ACHN (cell line): ENCODE data around the gene MOXD1.

Source experiments
- DNase-seq: peaks from one replicate; pipeline ENCODE4 v3.0.0-alpha.2; 2015
- in situ Hi-C: cut with HindIII; loops from 2 replicates; pipeline ENCODE4 v1.10.0; 2017; ENCODE audit warnings: low sequenced_read_pairs, low pct_ligation_motif_present, low pct_unique_long_range_greater_than_20kb

MOXD1 gene

DNA sequence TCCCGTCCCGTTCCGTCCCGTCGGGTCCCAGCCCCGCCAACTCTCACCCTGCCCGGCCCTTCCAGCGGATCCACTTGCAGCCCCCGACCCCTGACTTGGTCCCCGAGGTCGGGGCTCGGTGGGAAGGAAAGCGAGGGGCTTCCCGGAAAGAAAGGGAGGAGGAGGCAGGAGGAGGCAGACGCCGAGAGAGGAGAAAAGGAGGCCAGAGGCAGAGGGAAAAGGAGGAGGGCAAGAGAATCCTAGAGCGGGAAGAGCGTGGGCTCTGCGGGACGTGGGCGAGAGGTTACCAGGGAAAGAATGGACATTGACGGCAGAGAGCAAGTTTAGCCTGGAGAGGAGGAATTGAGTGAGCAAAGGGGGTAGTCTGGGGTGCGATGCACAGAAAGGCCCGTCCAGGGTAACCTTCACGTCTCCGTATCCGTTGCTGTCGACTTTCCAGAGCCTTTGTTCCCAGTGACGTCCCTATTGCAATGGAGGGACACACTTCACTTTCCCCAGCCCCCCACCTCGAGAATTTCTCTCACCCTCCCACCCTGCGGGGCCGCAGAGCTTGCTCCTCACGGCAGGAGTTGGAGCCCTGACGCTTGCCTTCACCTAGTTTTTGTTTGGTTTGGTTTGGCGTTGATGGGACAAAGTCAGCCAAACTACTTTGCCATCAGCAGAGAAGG lies 477 bp upstream of the MOXD1 start:
- in situ Hi-C loops: no loop called here
- DNase-seq: no peak

DNA sequence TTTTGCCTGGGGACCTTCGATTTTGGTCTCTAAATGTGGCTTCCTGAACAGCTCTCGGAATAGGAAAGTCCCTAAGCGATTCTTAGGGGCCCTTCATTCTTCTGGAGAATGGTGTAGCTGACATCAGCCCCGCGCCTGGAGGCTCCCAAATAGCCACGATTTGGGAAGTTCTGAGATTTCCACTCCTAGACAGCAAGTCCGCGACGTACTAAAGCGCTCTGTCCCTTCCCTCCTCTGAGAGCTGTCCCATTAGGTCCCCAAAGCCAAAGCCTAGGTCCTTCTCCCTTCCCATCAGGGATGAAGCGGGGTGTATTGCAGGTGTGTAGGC lies 756 bp downstream of the MOXD1 start:
- peak; percentile 35 for DNase-seq
- in situ Hi-C loops: no loop called here

DNA sequence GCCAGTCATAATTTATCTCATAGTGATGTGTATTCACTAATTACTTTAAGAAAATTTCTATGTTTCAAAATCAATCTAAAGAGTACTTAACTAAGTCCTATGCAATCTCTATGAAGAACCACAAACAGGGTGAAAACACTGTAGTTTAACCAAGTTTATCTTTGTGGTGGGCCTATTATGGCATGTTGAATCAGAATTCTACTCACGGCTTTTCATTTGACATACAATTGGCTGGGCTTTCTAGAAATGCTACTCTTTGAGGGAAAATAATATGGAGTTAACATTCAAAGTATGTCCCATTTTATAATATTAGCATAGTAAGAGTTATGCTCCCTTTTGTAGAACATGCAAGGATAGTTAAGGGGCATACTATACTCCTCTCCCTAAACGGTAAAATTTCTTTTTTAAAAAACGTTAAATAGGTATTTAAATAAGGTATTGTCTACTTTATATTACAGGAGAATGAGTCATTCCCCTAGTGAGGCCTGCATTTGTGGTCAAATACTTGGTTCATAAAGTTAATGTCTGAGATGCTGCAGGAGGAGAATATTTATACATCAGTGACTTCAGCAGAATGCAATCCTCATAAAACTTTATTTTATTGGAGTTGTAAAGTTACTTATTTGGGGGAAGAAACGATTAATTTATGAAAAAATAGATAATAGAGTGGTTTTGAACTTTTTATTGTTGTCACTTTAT lies 1.8 kb downstream of the MOXD1 start:
- DNase-seq: peak; percentile 66
- in situ Hi-C loops: no loop called here

DNA sequence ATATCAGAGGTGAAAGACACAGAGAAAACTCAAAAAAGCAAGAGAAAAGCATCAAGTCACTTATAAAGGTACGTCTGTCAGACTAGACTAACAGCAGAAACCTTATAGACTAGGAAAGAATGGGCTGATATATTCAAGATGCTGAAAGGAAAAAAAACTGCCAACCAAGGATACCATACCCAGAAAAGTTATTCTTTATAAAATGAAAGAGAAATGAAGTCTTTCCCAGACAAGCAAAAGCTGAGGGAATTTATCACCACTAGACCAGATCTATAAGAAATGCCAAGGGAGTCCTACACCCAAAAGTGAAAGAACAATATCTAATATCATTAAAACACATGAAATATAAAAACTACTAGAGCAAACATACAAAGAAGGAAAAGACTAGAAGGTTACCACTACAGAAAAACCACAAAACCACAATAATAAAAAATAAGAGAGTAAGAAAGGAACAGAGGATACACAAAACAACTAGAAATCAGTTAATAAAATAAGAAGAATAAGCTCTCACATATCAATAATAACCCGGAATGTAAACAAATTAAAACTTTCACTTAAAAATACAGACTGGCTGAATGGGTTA lies 6.2 kb downstream of the MOXD1 start:
- peak; percentile 10 for DNase-seq
- in situ Hi-C loops: no loop called here

DNA sequence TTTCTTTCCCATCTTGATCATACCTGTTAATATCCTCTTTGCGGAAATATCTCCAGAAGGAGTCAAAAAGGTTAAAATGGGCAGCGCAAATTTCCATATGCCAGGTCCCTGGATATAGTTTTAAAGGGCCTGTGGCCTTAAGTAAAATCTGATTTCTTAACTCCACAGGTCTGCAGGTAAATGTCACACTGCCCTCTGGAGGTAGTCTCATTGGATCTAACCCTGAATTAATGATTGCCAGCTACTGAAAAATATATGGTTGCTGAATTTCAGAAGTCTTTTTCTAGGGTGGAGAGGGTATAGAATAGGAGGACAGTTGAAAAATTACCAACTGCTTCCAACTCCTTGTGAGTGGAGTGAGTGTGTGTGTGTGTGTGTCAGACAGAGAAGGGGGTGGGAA lies 8.5 kb downstream of the MOXD1 start:
- in situ Hi-C loops: no loop called here
- peak; percentile 71 for DNase-seq

DNA sequence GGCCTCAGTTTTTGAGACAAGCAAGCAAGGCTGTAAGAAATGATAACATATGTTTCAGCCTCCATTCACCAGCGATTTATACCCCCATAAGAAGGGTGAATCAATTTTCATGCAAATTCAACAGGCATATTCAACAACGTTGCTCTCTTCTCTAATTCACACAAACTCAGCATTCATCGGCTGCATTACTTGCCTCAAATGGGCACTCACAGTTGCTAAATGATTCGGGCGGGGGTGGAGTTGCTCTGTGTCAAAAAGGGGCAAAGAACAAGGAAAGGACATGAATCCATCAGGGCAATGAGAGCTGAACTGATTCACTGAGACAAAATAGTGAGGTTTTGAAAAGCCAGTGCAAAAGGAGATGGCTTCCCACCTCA lies 9.0 kb downstream of the MOXD1 start:
- in situ Hi-C loops: no loop called here
- DNase-seq: no peak

DNA sequence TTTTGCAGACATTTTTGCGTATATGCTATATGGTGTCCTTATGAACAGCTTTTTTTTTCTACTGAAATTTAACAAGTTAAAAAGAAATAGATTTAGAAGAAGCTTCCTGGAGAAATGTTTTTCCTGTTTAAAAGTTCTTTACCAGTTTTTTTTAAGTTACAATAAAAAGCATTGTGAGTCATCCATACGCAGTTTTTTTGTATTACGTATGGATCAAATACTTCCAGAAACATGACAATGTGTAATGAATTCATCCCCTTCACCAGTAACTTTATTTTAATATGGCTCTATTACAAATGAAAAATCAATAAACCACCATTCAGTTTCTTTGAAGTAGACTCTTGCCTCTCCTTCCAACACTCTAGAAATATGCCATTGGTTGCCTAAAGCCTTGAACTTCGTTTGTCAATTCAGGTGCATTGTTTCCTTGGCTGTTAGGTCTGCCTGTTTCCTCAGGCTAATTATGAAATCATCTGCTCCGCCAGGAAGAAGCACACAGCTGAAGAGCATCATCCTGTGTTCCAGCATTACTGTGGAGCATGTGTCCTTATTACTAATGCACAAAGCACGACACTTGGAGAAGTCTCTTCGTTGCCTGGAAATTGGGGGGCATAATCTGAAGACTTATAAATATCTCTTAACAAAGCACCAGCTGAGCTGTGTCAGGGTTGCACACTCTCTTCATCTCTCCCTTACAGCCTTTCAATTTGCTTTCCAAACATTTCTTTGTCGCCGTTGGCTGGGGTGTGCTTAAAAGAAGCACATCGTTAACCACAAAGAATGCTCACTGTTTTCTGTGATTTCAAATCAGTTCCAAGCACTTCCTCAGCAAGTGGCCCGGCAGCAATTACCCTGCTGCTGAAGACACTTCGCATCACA lies 9.6 kb downstream of the MOXD1 start:
- peak; percentile 79 for DNase-seq
- in situ Hi-C loops: no loop called here

DNA sequence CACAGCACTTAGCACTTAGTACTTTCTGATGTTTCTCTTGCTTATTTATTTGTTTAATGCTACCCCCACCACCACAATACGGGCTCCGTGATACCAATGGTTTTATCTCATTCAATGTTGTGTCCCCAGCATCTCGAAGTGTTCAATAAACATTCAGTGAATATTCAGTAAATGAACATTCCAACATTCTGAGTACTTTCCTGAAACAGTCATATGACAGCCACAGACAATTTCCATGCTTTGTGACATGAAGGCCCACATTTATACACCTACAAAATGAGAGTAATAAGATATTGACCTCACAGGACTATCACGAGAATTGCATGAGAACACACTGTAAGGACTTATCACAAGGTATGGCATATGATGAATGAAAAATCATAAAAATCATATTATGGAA lies 10.8 kb downstream of the MOXD1 start:
- no peak for DNase-seq
- in situ Hi-C loops: no loop called here

DNA sequence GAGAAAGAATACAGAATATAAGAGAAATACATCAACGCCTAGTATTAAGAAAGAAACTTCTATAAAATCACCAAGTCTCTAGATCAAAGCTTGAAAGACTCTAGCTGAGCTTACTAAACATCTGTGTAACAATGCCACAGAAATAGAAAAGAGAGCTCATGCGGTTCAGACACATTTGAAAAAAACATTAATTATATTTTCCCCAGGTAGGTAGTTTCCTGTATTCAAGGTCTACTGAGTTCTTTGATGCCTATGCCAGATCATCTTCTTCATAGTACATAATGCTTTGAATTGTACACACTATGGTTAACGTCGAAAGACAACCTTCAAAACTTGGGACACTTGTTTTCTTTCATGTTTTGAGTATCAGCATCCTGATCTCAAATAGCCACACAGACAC lies 11.3 kb downstream of the MOXD1 start:
- no peak for DNase-seq
- in situ Hi-C loops: no loop called here

DNA sequence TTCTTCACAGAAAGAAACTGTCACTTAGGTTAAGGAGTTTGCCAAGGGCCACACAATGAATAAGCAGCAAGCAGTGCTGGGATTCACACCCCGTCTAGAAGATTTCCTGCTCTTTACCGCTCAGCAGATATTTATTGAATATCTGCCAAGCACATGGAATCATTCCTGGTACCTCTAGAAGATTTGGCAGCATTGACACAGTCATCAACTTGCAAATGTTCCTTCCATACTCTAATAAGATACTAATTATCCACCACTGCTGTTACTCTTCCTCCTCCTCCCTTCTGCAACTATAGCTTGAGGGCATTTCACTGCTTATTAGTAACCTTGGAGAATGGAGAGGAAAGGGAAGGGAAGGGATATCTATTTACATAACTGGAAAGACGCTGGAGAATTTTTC lies 13.0 kb downstream of the MOXD1 start:
- in situ Hi-C loops: no loop called here
- peak; percentile 33 for DNase-seq

DNA sequence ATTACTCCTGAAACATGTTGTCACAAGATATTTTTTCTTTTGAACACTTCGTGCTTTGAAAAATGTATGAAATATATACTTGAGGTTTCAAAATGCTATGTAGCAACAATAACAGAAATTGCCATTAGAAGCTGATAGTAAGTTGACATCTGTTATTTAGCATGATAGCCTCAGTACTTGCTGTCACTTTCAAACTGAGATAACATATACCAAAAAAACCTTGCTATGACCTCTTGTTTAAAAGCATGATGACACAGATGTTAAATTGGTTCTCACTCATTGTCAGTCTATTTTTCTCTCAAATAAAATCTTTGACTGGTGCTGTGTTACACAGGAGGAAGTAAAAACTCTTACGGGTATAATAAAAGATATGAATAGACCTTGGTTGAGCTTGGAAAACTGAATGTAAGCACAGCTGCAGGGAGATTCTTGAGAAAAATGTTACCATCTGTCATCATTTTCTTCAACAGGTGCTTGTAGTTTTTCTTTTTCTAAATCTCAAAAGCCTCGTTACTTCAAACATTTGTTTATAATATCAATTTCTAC lies 18.6 kb downstream of the MOXD1 start:
- in situ Hi-C loops: no loop called here
- DNase-seq: no peak

DNA sequence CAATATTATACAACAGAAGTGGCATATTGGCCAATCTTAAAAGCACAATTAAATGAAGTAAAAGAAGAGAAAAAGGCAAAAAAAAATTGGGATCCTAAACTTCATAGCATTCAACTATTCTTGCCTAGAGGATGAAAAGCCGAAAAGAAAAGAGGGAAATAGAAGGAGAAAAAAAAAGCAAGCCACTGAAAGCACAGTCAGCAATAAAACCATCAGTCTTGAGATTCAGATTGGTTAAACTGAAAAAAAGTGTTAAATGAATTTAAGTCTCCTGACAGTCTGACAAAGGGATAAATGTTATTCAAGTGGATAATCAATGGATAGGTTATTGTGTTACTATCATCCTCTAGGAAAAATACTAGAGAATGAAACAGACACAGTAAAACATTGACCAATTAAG lies 19.9 kb downstream of the MOXD1 start:
- DNase-seq: no peak
- in situ Hi-C loops: no loop called here

DNA sequence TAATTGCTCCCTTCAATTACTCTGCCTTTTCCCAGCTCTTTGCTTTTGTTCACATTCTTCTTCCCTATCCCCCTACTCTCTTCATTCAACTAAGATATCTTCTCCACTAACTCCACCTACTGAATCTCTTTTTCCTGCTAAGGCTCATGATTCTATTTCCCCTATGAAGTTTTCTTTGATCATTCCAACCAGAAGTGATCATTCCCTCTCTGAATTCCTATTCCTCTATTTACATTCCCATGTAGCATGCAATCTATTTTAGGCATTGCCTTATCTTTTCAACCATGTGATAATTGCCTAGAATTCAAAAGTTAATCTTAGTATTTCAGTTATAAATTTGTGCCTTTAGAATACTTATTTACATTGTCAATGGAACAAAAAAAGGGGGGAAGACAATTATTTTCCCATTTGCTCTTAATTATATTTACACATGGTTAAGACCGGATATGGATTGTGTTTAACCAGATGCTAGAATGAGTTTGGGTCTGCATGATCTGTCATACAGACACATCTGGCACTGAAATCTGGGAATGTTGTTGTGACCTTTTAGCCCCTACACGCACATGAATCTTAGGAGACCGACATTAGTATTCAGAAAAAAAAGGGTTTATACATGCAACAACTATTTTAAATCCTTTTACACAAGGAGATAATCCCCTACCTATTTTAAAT lies 20.8 kb downstream of the MOXD1 start:
- no peak for DNase-seq
- in situ Hi-C loops: no loop called here

DNA sequence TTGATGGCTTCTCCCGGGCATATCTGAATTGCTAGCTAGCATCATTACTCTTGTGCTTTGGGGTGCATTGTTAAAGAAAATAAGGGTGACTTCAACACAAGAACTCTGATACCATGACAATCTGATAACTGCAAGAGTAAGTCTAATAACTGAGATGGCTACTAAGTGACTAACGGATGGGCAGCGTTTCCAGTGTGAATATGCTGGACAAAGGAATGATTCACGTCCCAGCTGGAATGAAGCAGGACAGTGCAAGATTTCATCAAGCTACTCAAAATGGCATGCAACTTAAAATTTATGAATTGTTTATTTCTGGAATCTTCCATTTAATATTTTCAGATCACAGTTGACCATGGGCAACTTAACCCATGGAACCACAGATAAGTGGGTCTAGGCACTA lies 31.7 kb downstream of the MOXD1 start:
- in situ Hi-C loops: no loop called here
- no peak for DNase-seq

DNA sequence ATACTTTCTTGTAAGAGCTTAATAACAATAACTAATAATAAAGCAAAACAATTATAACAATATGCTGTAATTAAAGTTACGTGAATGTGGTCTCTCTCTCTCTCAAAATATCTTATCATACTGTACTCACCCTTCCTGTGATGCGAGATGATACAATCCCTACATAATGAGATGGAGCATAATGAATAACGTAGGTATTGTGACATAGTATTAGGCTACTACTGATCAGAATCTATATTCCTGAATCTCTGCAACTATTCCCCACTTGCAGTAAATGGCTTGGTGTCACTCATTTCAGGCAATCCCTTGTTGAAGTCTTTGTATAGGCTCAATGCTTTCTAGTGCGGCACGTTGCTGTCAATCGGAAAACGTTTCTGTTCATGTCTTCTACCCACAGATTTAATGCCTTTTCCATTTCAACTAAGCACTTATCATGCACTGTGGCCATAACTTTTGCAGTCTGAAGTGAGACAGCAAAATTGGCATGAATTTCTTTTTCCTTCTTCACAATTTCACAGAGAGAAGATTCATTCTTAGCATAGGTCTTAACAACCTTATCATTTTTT lies 32.3 kb downstream of the MOXD1 start:
- in situ Hi-C loops: no loop called here
- no peak for DNase-seq

DNA sequence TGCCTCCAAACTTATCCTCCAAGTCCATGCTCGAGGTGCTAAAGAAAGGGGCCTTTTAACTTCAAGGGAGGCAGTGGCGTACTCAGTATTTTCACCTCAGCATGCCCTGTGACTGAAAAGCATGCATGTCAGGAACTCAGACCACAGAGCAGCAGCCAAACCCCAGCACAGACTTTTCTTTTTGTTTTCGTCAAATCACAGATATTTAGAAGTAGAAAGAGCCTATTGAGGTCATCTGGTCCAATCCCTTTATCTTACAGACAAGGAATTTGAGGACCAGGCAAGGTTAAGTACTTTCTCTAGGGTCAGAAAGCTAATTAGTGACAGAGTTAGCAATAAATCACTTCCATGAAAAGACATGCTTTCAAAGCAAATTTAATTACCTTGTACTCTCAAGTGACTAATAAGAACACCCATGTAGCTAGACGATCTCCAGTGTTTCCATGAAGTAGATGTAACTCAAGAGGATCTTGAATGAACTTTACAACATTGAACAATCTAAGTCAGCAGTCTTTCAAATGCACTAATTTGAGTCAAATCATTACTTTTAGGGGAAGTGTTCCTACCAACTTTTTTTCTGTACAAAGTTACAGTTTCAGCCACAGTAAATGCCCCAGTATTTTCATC lies 35.9 kb downstream of the MOXD1 start:
- no peak for DNase-seq

DNA sequence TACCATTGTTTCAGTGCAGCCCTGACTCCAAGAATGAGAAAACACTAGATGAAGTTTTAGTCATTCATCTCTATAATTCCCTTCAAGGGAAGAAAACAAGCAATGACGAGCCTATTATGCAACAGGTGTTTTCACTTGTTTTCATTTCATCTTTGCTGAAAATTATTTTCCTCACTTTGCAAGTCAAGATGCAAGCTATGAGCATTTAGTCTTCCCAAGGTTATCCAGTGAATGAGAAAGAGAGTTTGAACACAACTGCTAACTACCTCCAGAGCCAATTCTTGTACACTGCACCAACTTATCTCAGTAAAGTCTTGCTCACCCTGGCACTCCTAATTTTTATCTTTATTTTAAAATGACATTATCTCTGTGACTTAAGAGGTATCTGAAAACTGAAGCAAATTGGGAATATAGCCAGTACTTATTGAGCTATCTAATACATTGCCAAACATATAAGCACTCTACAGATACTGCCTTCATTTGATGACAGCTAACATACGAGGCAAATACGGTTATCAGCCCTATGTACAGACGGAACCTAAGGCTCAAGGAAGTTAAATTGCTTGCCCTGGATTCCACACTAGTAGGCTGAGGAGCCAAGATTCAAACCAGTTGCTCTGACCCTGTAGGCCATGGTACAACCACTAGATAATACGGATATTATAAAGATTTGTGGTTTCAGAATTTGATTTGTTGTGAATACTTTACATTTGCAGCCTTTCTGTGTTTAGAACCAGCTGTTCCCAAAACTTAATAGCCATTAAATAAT lies 36.8 kb downstream of the MOXD1 start:
- no peak for DNase-seq
- in situ Hi-C loops: no loop called here

More for the DNA sequence above, 35.9 kb downstream of the MOXD1 start:
- in situ Hi-C loops: no loop called here
